OCI-LY7 (cell line): ENCODE measurements around the gene TRMT61A.

Source experiments
- EZH2phosphoT487 ChIP-seq: fragments of 200-600 bp; sonication (generic); IDR thresholded peaks from 2 replicates; pipeline ENCODE4 v1.6.1; 2018; ENCODE audit warnings: low read depth, borderline replicate concordance, mild to moderate bottlenecking, mixed run types, antibody characterized with exemption, low read length, moderate library complexity, mixed read lengths
- TF ChIP-seq, protein P1 (sequence below): fragments of 200-600 bp; sonication (generic); conservative IDR thresholded peaks from 2 replicates; pipeline ENCODE4 v1.5.1; 2014; ENCODE audit warnings: mild to moderate bottlenecking, antibody characterized with exemption, low read length, moderate library complexity, mixed read lengths

DNA sequence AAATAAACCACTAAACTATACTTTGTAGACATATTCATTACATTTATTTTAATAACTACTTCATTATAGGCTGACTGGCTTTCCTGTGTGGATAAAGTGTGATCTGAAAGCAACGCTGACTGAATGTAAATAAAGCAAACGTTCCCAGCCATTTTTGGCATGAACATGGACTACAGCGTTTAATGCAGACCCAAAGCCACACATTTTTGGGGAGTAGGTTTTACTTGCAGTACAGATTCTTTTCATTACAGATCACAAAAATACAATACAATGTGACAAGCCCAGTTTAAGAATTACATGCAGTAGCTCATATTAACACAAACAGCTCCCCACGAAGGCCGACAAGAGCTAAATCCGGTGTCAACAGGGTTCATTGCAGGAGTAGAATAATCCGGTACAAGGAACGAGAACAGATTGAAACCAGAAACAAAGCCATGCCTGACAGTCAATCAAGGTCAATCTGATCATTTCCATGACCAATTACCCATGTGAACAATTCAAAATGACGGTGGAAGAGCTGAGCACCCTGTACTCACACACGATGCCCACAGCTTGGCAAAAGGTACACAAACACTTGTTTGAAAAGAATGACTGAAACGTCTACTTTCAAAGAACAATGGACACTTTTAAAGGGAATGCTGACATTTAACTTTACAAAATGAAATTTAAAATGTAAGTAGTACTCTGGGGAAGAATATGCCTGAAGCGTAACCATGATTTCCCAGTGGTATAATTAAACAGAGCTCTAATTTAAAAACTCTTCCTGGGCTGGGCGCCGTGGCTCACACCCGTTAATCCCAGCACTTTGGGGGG is 28.2 kb downstream of the TRMT61A start:
- TF ChIP-seq, protein P1, sequence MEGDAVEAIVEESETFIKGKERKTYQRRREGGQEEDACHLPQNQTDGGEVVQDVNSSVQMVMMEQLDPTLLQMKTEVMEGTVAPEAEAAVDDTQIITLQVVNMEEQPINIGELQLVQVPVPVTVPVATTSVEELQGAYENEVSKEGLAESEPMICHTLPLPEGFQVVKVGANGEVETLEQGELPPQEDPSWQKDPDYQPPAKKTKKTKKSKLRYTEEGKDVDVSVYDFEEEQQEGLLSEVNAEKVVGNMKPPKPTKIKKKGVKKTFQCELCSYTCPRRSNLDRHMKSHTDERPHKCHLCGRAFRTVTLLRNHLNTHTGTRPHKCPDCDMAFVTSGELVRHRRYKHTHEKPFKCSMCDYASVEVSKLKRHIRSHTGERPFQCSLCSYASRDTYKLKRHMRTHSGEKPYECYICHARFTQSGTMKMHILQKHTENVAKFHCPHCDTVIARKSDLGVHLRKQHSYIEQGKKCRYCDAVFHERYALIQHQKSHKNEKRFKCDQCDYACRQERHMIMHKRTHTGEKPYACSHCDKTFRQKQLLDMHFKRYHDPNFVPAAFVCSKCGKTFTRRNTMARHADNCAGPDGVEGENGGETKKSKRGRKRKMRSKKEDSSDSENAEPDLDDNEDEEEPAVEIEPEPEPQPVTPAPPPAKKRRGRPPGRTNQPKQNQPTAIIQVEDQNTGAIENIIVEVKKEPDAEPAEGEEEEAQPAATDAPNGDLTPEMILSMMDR = no peak
- TF ChIP-seq EZH2phosphoT487 = no peak
